Stimulated activated CD8-positive, alpha-beta memory T cell treated with anti-CD3 and anti-CD28 coated beads, Interleukin-4, amount 100 ng/mL, for 48 hours (primary cell): ENCODE data around the gene CHRD.
A peak's percentile ranks its signal among the peaks of the same experiment; 100 is the strongest.
"Not testable (repeated sequence)": the region's sequence is repeated elsewhere in the genome, so short reads cannot be mapped to it uniquely, and the experiment has no call there.

Experiments used
- DNase-seq: peaks from one replicate; pipeline ENCODE4 v3.0.0-alpha.2; 2020

CHRD gene

DNA sequence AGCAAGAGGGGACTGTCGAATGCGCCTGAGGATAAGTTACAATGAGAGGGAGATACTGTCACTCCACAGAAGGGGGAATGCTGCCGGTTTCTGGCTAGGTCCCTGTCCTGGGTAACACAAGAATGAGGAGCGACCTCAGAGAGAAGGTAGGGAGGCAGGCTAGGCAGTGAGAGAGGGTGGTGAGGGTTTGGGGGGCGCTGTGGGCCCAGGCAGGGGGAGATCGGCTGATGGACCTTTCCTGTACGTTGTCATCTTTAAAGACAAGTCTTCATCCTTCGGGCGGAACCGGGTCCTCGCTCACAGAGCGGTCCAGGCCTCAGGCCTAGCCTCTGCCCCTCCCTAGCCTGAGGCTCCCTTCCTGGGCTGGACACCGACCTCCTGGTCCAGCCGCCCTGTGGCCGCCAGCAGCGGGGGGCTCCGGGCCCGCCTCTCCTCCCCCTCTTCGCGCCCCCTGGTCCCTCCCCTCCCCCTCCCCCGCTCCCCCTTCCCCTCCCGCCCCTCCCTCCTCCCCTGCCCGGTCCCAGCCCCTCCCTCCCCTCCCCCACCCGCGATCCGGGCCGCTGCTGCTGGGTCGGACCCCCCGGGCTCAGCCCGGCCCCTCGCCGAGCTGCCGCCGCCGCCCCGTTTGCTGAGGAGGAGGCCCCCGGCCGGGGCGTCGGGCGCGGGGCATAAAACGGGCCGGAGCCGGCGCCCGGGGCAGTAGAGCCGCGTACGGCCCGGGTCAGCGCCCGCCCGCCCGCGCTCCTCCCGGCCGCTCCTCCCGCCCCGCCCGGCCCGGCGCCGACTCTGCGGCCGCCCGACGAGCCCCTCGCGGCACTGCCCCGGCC is at the start of gene CHRD:
Gene CHRD, plus strand, starts transcription at position 697 of the 827 bp plus-strand sequence. CDS start 265 bp downstream, outside the sequence.
- DNase-seq: no peak

DNA sequence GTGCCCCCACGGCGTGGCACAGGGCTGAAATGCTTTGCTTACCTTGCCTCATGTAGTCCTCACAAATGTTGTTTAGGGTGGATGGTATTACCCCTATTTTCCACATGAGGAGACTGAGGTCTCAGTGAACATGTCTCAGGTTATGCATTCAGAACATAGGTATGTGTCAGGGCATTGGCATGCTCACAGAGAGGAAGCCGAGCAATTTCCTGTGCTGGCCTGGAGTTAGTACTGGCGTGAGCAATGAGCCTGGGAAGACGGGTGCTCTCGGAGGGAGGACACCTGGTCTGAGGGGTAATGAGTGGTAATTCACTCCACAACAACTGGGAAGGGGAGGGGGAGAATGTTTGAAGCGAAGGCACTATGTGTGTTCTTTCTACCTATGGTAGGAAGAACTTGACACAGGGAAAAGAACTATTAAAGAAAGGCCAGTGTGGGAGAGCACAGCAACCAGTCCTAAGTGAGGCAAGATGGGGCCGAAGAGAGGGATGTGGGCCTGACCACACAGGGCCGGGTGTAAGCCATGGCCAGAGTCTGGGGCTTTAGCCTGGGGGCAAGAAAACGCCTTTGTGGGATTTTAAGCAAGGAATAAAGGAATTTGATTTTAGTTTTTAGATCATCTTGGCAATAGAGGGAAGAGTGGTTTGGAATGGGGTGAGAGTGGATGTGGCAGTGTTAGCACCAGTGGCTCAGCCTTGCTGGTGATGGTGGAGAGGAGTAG is 47.3 kb upstream of the CHRD start:
- DNase-seq: no peak

DNA sequence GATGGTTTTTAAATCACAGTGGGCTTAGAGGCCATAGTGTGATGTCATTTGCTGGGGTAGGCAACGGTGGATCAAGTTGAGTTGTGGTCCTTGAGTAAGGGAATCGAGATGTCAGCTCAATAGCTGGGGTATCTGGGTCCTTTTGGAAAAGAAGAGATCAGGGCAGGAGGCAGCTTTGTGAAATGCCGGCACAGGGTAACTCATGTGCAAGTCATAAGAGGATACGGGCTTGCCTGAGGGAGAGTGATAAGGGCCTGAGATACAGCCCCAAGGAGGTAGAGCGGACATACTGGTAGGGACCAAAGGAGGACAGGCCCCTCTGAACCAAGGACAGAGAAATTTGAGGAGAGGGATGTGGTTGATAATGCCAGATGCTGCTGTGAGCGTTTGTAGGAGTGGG is 46.7 kb upstream of the CHRD start:
- DNase-seq: no peak

DNA sequence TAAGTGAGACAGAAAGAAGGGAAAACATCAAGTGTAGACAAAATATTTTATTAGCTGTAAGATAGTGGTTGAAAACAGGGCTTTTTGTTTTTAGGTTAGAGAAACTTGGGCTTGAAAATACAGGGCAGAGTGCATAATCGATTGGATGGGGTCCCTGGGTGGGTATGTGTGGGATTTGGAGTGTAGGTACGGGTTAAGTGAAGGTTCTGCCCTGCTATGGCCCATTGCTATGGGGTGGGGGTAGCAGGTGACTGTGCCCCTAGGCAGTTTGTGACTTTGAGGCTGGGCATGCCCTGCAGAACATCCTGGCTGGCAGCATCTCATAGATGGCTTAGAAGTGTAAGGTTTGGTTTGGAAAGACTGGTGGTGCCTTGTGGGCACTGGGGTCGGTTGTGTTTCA is 46.2 kb upstream of the CHRD start:
- no peak for DNase-seq

DNA sequence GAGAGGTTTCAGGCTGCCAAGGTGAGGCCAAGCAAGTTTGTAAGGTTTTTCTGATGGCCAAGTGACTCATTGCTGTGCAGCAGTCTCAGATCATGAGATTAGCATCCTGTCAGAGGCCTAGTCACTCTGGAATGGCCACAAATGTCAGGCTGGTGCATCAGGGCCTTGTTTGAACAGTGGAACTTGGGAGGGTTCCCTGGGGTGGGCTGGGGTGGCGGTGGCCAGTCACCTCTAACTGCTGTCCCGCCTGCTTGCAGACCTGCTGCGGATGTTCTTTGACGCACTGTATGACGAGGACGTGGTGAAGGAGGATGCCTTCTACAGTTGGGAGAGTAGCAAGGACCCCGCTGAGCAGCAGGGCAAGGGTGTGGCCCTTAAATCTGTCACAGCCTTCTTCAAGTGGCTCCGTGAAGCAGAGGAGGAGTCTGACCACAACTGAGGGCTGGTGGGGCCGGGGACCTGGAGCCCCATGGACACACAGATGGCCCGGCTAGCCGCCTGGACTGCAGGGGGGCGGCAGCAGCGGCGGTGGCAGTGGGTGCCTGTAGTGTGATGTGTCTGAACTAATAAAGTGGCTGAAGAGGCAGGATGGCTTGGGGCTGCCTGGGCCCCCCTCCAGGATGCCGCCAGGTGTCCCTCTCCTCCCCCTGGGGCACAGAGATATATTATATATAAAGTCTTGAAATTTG is 45.2 kb upstream of the CHRD start:
- peak; percentile 64 for DNase-seq

DNA sequence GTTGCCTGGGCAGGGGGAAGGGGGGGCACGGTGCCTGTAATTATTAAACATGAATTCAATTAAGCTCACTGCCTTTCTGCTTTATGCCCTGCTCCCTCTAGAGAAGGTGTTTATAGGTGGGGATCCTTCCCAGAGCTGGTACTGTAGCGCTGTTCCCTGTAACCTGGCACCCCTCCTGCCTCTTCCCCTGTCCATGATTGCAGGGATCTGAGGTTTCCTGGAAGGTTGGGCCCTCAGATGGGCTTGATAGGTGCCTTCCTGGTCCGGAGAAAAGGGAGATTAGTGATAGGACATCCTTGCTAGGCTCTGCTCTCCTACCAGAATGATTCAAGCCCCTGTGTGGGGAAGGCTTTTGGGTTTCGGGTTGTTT is 44.6 kb upstream of the CHRD start:
- no peak for DNase-seq

DNA sequence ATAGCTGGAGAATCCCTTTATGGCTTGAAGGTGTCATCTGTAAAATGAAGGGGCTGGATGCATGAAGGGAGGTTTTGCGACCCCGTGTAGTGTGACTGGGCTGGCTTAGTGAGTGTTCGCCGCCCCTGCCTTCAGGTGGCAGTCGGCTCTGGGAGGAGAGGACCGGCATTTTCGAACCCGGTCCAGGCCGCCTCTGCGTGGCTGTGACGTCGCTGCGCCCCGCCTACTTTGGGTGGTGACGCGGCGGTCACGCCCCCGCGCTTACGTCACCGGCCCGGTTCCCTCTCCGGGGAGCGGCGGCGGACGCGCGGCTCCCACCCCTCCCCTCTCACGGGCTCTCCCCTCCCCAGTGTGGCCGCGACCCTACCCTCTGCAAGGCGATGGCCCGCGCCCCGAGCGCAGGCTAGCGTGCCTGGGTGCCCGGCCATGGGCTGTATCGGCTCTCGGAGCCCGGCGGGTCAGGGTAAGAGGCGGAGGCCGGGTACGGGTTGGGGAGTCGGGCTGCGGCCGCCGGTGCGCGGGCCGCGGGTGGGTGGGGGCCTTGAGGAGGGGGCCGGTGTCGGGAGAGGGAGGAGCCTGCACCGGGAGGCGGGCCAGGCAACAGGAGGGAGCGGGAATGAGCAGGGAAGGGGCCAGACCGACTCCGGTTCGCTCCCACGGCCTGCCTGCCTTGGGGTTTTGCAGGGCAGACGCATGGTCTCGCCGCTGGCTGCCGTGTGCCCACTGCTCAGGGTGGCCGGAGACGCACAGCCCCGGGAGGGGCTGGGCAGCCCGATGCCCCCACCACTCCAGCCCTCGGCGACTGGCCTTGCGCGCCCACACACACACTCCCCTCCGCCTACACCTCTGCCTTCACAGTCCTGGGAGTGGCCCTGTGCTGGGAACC is 44.0 kb upstream of the CHRD start:
- DNase-seq: peak; percentile 95

DNA sequence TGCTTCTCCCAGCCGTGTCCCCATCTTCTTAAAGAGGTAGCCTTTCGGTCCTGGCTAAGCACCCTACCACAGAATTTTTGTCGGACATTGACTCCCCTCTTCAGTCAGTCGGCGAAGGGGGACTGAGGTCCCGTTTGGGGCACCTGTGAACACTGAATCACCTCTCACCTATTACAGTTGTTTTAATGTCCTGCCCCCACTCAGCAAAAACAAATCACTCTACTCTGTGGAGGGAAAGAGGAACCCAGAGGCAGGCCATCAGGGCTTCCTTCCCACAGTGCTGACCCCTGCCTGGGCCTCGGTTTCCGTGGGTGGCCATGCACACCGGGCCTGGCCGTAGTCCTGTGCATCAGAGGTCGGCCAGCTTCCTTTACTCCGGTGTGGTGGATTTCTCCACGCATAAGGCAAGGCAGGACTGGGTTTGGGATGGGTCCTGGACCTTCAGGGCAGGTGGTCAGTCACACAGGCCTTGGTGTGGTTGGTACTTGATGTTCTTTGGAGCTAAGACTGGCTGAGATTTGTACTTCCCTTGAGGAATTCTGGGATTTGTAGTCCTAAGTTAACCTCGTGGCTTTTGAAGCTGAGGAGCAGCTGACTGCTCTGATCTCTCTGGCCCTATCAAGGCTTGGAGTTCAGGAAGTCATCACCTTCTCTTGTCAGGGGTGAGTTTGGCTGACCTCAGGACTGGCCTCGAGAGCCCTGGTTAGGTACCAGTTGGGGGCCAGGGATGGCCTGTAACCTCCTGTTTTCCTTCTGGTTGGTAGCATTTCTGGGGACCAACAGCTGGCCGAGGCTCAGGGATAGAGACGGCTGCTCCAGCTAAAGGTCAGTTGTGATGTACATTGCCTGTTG is 43.1 kb upstream of the CHRD start:
- DNase-seq: no peak

DNA sequence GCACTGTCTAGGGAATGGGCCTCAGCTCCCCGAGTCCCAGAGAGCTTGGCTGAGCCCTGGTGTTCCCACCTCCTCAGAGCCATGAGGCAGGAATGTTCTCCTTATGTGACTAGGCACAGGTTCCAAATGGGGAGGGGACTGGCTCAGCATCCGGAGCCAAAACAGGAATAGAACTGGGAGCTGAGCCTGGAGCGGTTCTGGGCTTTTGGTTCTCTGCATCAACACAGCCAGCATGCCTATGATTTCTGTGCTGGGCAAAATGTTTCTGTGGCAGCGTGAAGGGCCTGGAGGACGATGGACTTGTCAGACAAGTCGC is 42.5 kb upstream of the CHRD start, which contains the start of gene FAM131A:
Gene FAM131A, plus strand, starts transcription at position 202 of the 316 bp plus-strand sequence. Its CDS starts 31 bp downstream, at position 233.
- DNase-seq: no peak

DNA sequence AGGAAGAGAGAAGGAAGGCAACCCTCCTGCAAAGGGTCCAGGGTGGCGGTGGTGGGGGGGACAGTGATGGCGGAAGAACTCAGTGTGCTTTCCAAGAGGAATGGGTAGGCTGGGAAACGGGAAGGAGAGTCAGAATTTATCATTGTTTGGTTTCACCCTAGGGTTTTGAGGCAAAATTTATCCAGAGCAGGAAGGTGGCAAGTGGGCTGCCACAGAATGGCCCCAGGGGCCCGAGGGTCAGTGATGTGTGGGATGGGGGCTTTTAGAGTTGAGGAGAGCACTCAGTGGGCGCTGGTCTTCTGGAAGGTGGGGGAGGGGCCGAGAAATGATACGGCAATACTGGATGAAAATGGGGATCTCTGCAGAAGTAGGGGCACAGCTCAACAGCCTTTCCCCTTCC is 41.9 kb upstream of the CHRD start:
- no peak for DNase-seq

DNA sequence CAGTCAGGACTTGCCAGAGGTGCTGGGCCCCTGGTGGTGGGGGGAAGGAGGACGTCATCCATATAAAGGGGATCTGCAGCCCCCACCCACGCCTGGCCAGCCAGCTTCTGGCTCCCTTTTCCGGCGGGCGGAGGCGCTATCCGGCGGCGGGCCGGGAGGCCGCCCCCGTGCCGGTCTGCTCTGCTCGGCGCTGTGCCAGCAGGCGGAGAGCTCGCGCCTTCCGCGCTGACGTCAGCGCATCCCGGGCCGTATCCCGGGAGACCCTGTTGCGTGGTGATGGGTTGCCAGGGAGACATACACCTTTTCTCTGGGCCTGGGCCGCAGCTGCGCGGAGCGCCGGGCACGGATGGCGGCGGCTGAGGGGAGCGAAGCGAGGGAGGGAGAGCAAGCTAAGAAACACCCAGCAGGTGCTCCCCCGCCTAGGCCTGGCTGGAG is 41.3 kb upstream of the CHRD start:
- no peak for DNase-seq

DNA sequence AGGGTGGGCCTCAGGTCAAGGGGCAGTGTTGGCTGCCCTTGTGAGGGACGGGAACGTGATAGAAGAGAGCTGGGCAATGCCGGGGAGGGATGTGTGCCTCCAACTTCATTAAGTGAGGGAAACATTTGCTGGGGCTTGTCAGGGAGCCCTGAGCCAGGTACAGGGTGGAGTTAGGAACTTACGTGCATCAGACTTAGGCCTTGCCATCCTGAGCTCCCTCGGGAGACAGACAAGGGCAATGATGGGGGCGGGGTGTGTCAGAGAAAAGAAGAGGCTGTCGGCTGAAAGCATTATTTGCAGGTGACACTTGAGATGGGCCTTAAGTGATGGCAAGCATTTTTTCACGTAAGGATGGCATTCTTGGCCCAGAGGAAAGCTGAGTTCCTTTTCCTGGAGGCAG is 40.9 kb upstream of the CHRD start:
- no peak for DNase-seq

DNA sequence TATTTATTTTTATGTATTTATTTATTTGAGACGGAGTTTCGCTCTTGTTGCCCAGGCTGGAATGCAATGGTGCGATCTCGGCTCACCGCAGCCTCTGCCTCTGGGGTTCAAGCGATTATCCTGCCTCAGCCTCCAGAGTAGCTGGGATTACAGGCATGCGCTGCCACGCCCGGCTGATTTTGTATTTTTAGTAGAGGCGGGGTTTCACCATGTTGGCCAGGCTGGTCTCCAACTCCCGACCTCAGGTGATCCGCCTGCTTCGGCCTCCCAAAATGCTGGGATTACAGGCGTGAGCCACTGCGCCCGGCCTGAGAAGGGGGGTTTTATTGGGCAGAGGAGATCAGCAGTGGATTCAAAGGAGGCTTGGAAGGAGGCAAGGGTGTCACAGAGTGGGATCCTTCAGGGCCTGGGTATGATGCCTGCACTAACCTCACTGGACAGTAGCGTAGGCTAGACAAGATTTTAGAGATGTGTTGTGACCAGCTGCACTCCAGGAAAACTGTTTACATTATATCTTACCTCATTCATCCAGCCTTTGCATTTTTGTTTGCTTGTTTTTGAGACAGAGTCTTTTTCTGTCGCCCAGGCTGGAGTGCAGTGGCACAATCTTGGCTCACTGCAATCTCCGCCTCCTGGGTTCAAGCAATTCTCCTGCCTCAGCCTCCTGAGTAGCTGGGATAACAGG is 40.3 kb upstream of the CHRD start:
- not testable (repeated sequence) for DNase-seq

DNA sequence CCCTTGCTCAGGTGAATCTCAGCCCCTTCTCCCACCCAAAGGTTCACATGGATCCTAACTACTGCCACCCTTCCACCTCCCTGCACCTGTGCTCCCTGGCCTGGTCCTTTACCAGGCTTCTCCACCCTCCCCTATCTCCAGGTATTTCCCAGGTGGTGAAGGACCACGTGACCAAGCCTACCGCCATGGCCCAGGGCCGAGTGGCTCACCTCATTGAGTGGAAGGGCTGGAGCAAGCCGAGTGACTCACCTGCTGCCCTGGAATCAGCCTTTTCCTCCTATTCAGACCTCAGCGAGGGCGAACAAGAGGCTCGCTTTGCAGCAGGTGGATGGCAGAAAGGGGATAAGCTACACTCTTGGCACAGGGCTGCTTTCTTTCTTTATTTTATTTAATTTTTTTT is 37.9 kb upstream of the CHRD start:
- DNase-seq: no peak

DNA sequence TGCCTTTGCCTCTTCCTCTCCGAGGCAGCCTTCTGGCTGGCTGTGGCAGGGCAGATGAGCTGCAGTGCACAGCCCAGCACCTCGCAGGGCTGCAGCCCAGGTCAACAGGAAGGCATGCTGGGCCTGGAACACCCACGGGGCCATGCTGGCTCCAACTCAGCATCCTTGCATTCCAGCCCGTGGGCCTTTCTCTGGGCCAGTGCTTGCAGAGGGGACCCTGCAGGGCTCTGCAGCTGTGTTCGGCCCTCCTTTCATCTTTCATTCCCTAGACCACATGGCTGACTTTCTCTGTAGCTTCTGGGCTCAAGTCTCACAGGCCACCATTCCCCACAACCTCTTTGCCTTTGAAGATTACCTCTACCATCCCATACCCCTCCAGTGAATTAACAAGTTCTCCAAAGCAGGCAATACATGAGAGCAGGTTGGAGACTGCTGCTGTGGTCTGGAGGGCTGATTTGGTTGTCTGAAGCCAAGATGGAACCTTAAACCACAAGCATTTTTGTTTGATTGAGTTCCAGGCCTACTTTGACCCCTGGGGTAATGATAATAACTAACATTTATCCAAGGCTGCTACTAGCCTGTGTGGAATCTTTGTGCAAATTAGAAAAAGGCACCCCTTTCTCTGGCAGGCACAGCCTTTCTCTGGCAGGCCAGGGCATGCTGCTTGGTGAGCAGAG is 36.5 kb upstream of the CHRD start:
- no peak for DNase-seq

DNA sequence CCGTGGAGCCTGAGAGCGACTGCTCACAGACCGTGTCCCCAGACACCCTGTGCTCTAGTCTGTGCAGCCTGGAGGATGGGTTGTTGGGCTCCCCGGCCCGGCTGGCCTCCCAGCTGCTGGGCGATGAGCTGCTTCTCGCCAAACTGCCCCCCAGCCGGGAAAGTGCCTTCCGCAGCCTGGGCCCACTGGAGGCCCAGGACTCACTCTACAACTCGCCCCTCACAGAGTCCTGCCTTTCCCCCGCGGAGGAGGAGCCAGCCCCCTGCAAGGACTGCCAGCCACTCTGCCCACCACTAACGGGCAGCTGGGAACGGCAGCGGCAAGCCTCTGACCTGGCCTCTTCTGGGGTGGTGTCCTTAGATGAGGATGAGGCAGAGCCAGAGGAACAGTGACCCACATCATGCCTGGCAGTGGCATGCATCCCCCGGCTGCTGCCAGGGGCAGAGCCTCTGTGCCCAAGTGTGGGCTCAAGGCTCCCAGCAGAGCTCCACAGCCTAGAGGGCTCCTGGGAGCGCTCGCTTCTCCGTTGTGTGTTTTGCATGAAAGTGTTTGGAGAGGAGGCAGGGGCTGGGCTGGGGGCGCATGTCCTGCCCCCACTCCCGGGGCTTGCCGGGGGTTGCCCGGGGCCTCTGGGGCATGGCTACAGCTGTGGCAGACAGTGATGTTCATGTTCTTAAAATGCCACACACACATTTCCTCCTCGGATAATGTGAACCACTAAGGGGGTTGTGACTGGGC is 35.1 kb upstream of the CHRD start:
- DNase-seq: no peak

DNA sequence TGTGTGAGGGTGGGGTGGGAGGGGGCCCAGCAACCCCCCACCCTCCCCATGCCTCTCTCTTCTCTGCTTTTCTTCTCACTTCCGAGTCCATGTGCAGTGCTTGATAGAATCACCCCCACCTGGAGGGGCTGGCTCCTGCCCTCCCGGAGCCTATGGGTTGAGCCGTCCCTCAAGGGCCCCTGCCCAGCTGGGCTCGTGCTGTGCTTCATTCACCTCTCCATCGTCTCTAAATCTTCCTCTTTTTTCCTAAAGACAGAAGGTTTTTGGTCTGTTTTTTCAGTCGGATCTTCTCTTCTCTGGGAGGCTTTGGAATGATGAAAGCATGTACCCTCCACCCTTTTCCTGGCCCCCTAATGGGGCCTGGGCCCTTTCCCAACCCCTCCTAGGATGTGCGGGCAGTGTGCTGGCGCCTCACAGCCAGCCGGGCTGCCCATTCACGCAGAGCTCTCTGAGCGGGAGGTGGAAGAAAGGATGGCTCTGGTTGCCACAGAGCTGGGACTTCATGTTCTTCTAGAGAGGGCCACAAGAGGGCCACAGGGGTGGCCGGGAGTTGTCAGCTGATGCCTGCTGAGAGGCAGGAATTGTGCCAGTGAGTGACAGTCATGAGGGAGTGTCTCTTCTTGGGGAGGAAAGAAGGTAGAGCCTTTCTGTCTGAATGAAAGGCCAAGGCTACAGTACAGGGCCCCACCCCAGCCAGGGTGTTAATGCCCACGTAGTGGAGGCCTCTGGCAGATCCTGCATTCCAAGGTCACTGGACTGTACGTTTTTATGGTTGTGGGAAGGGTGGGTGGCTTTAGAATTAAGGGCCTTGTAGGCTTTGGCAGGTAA is 34.3 kb upstream of the CHRD start:
- no peak for DNase-seq

DNA sequence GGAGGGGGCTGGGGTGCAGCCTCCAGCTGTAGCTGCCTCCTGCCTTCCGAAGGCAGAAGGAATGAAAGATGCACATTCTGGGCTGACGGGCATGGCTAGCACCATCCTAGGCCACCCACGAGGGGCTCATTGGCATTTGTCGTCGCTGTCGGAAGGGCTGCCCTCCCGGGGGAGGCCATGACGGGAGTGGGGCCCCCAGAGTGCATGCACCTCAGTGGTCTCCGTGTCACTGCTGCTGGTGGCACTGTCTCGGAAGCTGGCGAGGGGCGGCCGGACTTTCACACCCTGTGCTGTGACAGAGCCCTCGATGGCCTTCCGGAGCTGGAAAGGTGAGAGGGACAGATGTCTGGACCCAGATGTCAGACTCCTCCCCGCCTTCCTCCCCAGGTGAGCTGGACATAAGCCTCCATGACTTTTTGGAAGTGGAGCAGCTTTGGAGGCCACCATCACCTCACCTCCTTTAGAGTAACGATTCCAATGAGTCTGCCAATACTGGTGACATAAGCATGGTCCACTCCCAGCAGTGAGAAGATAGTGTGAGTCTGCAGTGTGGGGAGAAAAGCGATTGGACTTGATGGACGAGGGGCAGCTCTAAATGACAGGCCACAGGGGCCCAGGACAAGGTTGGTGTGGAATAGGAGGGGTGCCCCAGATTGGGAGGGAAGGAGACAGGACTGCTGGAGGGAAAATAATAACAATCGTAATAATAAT is 33.2 kb upstream of the CHRD start:
- DNase-seq: no peak
